HG03442 (cell line): ENCODE results near the gene SLC1A4.
A peak's percentile ranks its signal among the peaks of the same experiment; 100 is the strongest.
"Not testable (repeated sequence)": the region's sequence is repeated elsewhere in the genome, so short reads cannot be mapped to it uniquely, and the experiment has no call there.

Experiments
- ATAC-seq: cut with Tn5 transposase; IDR thresholded peaks from one replicate; pipeline ENCODE4 v1.9.1; 2021; ENCODE audit warnings: mild to moderate bottlenecking, moderate library complexity; ENCODE audit not compliant: unreplicated experiment

SLC1A4 gene

DNA sequence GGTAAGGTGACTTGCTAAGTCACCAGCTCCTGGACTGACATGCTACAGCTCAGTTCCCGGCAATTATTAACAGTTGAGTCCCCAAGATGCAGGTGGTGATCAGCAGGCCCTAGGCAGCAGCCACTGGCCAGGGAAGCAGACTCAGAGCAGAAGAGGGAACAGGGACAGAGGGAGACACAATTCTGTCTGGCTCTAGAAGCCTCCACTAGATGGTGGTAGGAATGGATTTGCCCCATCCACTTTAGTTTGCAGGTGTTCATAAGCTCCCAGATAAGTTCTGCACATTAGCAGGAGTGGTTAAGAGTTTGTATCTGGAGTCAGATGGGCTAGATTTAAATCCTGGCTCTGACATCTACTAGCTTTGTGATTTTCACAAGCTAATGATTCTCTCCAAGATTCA is 25.5 kb upstream of the SLC1A4 start:
- ATAC-seq, result no peak

DNA sequence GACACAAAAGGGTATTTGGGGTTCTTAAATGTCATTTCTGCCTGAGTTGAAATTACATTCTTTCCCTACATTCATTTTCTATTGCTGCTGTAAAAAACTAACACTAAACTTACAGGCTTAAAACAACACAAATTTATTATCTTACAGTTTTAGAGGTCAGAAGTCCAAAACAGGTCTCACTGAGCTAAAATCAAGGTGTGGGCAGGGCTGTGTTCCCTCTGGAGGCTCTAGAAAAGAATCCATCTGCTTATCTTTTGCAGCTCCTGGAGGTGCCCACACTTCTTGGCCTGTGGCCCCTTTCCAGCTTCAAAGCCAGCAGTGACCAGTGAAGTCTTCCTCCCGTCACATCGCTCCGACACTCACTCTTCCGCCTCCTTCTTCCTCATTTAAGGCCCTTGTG is 23.2 kb upstream of the SLC1A4 start:
- no peak for ATAC-seq

DNA sequence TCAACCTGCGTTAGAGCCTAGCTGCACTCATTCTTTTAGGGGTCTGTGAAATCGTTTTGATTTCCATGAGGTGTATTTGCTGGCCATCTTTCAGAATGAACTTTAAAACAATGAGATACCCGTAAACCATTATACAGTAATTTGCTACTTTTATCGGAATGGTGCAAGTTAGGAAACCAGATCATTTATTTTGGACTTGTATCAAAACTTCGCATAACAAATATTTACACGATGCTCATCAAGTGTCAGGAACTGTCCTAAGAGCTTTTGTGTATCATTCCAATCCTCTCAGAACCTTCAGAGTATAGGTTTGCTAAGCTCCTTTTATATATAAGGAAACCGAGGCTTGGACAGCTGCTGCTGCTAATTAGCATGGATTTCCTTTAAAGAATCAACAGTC is 22.4 kb upstream of the SLC1A4 start:
- ATAC-seq, result no peak

DNA sequence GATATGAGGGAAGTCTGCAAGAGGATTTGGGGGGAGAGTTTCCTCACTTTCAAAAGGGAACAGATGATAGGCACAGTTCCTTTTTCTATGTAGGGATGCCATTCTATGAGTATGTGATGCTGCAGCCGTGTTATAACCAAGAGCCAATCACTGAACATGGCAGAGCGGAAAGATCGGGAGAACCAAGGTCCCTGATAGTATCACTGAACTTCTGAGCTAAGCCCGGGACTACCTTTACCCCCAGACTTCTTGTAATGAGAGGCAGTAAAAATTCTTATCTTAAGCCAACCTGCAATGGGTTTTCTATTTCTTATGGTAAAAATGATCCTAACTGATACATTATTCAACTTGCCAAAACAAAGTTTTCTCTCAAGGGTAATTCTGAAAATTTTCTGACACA is 21.6 kb upstream of the SLC1A4 start:
- ATAC-seq, result no peak

DNA sequence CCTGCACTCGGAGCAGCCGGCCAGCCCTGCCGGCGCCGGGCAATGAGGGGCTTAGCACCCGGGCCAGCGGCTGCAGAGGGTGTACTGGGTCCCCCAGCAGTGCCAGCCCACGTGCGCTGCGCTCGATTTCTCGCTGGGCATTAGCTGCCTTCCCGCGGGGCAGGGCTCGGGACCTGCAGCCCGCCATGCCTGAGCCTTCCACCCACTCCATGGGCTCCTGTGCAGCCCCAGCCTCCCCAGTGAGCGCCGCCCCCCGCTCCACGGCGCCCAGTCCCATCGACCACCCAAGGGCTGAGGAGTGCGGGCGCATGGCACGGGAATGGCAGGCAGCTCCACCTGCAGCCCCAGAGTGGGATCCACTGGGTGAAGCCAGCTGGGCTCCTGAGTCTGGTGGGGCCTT is 20.1 kb upstream of the SLC1A4 start:
- not testable (repeated sequence) for ATAC-seq

DNA sequence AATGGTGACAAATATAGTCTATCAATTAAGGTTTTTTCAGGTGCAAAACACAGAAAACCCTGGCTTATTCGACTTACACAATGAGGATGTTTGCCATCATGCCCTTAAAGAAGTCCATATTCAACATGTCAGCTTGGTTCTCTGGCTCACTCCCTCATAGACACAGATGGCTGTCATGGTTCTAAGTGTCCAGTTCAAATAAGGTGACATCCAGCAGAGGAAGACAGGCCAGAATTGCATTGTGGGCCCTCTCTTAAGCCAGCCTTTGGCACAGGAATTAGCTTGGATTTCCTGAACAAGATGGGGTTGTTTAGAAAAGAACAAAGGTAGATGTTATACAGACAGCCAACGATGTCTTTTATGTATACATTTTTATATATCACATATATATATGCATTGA is 18.7 kb upstream of the SLC1A4 start:
- ATAC-seq, result no peak

DNA sequence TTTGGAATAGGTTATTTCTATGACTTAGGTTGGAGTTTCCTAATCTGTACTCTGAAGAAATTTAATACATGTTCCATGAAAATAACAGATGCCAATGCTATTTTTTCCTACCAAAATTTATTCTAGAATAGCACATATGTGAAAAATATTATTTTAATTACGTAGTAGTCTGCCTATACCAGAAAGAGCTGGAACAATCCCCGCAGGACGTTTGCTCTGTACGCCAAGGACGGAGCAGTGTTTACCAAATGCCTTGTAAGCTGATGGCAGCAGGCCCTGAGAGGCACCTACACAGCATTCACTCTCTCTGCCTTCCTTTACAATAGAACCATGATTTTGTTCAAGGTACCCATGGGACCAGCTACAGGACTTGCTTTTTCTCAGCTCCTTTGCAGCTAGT is 16.8 kb upstream of the SLC1A4 start:
- no peak for ATAC-seq

DNA sequence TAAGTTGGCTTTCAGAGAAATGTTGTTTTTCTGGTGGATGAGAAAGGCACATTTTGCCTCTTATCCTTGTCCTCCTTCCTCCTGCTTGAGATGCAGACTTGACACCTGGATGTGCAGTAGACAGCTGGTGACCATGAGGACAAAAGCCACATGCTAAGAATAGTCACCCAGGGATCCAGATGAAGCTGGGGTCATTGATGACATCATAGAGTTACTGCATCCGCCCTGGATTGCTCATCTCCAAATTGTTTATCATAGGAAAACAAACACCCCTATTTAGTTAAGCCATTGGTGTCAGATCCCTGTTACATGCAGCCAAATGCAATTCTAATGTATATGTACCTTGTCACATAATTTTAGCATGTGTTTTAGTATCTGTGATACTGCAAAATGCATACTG is 16.3 kb upstream of the SLC1A4 start:
- ATAC-seq, result no peak

DNA sequence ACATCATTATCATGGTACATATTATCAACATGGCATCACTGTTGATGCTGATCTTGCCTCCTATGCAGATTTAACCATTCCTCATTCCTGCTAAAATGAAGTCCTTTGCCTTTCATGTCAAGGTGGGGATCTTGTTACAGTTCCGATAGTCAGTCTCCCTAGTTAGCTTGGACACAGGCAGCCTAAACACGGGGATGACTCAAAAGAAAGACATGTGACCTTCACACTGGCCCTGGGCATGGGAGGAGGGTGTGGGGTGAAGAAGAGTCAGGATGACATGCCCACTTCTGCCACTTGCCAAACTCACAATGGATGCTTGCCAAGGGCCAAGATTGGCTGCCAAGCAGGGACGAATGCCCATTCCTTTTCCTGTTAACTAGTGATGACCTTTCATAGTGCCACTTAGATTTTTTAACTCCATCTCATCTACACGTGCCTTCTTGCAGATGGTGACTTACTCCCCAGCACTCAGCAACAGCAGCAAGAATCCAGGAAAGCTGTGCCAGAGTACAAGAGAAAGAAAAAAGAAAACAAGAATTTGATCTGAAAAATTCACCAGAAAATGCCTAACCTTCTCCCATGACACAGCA is 13.9 kb upstream of the SLC1A4 start:
- no peak for ATAC-seq

DNA sequence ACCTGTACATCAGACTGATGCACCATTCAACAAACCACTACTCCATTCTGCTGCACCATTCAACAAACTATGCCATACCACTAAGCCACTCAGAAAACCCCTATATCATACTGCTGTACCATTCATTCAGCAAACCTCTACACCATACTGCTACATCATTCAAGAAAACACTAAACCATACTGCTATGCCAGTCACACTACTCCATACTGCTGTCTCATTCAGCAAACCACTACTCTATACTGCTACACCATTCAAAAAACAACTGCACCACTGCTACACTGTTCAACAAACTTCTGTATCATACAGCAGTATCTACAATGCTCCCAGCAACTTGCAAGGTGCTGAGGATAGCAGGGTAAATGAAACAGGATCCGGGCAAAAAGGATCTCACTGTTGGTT is 12.9 kb upstream of the SLC1A4 start:
- no peak for ATAC-seq

DNA sequence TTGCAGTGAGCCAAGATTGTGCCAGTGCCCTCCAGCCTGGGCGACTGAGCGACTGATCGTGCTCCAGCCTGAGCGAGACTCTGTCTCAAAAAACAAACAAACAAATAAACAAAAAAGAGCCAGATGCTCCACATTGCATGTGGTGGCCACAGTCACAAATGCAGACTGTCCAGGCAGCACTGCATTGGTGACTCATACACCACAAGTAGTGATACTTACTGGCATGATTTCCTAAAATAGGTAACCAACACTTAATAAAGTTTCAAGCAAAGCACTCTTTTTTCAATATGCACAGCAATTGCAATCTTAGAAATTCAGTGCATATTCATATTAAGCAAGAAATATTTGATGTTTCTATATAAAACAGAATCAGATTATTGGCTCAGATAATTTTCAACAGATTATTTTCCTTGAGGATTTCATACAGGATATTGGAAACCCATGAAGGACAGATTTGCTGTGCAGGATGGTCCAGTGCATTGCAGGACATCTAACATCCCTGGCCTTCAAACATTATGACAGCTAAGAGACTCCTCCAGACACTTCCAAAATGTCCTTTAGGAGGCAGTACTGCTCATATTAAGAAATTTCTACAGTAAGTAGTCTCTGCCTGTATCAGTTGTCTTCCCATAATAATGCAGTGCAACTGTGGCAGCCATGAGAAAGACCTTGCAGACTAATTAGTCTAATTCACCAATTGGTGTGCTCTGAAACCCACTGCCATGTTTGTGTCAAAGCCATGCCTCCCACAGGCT is 10.5 kb upstream of the SLC1A4 start:
- ATAC-seq, result peak; percentile 50

DNA sequence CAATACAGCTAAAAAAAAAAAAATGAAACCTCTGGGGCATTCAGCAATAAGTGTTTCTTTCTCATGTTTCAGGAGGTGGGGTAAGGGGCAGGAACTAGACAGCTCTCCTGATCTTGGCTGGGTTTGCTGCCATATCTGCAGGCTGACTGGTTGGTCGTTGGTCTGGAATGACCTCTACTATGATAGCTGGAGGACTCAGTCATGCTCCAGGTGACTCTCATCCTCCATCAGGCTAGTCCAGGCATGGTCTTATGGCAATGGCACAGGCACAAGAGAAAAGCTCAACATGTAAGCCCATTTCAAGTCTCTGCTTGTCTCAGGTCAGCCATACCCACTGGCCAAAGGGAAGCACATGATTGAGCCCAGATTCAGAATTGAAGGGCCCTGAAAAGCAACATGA is 9.5 kb upstream of the SLC1A4 start:
- ATAC-seq, result no peak

DNA sequence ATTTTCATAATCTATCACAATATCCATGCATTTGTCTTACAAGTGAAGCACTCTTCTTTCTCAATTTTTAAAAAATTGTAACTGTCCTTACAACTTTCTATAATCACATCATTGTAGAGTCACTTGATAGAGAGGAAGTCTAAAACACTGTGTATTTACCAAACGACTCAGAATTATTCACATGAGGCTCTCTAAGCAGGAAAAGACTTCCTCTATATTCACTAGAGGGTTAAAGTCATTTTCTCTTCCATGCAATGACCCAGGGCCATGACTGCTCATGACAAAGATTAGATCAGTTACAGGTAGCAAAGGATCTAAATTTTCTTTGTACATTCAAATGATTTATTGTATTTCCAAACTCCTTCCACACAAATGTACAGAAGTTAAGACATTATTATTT is 9.0 kb upstream of the SLC1A4 start:
- no peak for ATAC-seq

DNA sequence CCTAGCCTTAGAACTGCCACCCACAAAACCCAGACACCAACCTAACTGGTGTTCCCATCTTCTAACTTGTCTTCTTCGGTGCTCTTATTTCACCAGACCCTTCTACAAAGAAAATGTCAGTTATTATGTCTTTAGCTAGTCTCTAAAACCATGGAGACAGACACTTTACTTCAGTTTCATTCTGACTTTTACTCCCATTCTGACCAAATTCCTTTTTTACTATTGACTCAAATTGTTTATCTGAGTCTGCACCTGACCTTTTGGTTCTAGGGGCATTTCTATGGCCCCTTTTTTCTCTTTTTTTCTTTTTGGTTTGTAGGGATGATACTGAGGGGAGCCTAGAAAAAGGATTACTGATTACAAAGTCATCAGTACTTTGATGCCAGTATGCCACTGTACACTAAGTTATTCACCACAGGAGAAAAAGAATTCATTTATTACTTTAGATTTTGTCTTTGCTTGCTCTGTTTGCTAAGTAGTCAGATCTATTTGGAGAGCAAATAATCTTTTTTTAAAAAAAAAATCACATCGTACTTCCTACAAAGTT is 6.8 kb upstream of the SLC1A4 start:
- ATAC-seq, result peak; percentile 42

DNA sequence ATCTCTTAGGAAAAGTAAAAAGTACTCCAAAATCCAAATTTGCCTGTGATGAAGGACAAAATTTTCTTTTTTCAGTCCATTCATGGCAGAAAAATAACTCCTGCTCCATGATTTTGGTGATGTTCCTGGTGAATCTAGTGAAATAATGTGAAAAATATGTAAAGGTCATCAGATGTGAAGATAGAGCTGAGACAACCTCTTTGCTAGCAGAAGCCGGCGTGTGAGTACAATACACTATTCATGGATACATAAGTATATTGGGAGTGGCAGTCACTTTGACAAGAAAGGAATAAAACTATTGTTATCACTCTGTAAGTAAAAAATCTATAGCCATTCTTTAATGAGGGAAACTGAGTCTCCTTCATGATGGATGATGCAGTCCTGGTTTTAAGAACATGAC is 6.3 kb upstream of the SLC1A4 start:
- no peak for ATAC-seq

DNA sequence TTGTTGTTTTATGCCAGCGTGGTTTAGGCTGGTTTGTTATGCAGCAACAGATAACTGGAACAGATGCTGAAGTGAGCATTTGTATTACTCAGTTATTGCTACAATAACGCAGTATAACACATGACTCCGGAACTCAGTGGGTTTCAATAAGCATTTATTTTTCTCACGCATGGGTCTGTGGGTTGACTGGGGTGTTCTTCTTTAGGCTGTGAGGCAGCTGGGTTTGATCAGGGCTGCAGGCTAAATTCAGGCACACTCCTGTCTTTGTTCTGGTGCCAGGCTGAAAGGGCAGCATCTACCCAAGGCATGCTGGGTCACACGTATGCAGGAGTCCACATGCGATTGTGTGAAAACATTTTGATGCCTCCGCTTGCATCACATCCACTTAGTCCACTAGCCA is 3.8 kb upstream of the SLC1A4 start:
- ATAC-seq, result peak; percentile 15

DNA sequence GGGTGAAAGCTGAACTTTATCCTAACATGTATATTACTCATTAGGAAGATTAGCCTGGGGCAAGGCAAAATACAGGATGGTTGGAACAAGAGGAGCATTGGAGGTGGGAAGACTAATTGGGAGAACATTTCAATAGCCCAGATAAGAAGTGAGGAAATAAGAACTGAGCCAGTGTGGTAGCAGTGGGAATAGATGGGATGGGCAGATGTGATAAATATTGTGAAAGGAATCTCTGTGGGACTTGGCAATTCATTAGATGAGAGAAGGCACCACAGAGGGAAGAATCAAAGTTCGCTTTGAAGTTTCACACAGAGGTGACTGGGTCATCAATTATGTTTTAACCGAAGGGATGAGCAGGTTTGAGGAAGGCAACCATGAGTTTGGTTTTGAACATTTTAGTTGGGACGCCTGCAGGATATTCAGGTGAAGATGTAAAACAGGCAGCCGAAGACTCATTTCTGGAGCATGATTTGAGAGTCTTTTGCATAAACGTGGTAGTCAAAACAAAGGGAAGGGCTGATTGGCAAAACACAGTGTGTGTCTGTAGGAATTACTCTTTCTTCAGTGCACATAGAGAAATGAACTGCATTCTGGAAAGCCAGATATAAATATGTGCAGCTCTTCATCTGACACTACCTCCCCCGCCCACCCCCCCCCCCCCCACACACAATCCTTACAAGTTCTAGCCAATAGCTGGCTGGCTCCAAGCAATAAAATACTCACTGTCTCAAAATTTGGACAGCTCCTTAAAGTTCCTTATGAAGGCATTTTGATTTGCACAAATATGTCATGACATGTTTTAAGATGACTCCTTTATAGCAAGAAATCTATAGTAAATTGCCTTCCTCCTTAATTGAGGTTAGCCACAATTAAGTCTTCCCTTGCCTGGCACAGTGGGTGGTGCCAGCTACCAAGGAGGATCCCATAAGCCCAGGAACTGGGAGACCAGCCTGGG is 1.9 kb upstream of the SLC1A4 start:
- ATAC-seq, result peak; percentile 19

DNA sequence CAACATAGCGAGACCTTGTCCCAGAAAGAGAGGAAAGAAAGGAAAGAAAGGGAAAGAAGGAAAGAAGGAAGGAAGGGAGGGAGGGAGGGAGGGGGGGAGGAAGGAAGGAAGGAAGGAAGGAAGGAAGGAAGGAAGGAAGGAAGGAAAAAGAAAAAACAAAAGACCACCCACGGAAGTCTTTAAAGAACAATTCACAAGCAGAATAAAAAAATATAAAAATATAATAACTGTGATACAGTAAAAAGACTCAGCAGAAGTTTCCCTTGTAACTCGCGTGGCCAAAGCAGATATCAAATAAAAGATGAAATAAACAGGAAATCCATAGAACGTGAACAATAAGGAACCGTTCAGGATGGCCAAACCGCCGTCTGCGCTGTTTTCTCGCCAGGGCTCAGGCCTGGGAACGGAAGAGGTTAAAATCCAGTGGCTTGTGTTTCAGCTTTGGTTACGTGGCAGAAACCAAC is 1.2 kb upstream of the SLC1A4 start:
- no peak for ATAC-seq

DNA sequence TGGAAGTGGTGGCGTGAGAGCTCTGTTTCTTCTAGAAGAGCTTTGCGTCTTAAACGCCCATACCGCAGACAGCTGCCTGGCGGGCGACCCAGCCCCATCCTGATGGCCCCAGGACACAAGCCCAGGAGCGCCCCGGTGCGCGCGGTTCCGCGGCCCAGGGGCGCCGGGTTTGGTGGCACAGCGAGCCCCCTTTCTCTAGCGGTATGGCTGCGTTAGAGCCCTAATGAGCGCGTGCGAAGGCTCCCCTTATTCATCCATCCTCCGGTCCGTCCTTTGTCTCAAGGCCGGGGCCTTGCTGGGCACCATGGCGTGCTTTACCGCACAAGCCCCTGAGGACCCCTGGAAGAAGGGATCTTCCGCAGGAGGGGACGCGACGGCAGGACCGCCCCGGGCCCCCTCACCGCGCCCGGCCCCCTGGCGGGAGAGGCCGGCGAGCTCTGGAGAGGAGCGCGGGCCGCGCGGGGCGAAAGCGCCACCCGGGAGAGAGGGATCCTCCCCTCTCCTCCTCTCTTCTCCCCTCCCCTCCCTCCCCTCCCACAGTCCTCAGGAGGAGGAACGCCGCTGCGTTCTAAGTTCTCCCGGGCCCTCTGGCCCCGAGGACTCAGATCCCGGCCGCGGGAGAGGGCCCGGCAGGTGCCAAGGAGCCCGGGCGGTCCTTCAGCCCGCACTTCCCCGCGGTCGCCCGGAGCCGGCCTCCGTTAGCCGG is 626 bp upstream of the SLC1A4 start:
- peak; percentile 25 for ATAC-seq

DNA sequence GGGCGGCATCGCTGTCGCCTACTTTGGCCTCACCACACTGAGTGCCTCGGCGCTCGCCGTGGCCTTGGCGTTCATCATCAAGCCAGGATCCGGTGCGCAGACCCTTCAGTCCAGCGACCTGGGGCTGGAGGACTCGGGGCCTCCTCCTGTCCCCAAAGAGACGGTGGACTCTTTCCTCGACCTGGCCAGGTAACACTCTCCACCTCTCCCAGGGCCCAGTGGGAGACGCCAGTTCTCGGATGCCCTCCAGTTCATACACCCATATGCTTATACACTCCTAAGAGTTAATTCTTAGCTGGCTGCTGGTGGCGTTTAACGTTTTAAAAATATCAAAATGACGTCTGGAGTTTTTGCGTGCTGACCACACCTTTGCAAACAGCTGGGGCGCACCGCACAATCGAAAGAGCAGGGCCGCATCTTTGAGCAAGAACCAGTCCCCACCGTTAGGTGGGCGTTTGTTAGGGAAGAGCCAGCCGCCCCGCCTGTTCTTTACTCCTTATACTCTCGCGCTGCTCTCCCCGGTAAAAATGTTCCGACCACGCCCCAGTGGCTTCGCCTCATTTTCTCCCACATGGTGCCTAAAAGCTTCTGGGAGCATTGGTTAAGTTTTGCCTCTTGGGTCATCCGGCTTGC is 899 bp downstream of the SLC1A4 start:
- ATAC-seq, result no peak
